ENCODE data around the gene CDK2.
"Not testable (repeated sequence)": the region's sequence is repeated elsewhere in the genome, so short reads cannot be mapped to it uniquely, and the experiment has no call there.

CDK2 gene

GRCh38 chr12:55966408-55967281, at the start of gene CDK2:
Gene CDK2 (plus strand): TSS chr12:55966830. CDS start chr12:55967009, 179 bp downstream.
- DNase-seq, result peak; percentile 61

GRCh38 chr12:55919032-55919431, 47.6 kb upstream of the CDK2 start:
- DNase-seq, result not testable (repeated sequence)

- no peak for DNase-seq
Observed at GRCh38 chr12:55922126-55922525, 44.5 kb upstream of the CDK2 start.

- DNase-seq, result not testable (repeated sequence)
Observed at GRCh38 chr12:55923648-55924047, 43.0 kb upstream of the CDK2 start.

GRCh38 chr12:55925371-55925770, 41.3 kb upstream of the CDK2 start:
- no peak for DNase-seq

- no peak for DNase-seq
Observed at GRCh38 chr12:55925870-55926737, 40.5 kb upstream of the CDK2 start.

- peak; percentile 92 for DNase-seq
Observed at GRCh38 chr12:55926738-55927587, 39.7 kb upstream of the CDK2 start.

GRCh38 chr12:55927588-55928502, 38.8 kb upstream of the CDK2 start, which contains the start of gene PYM1:
Gene PYM1 (minus strand): TSS chr12:55927894. CDS start chr12:55927761, 133 bp downstream.
- no peak for DNase-seq

GRCh38 chr12:55929306-55929791, 37.3 kb upstream of the CDK2 start:
- DNase-seq, result no peak

GRCh38 chr12:55930771-55931316, 35.8 kb upstream of the CDK2 start, which contains the start of gene DGKA:
Gene DGKA (plus strand): TSS chr12:55931162. CDS start chr12:55936504, 5,342 bp downstream.
- DNase-seq, result peak; percentile 32

- no peak for DNase-seq
Observed at GRCh38 chr12:55931317-55931779, 35.3 kb upstream of the CDK2 start.

- no peak for DNase-seq
Observed at GRCh38 chr12:55931780-55932550, 34.7 kb upstream of the CDK2 start.

- DNase-seq, result no peak
Observed at GRCh38 chr12:55932551-55932910, 34.1 kb upstream of the CDK2 start.

GRCh38 chr12:55933169-55933798, 33.3 kb upstream of the CDK2 start:
- no peak for DNase-seq

GRCh38 chr12:55933799-55934742, 32.6 kb upstream of the CDK2 start:
- no peak for DNase-seq

GRCh38 chr12:55934773-55935172, 31.9 kb upstream of the CDK2 start:
- no peak for DNase-seq

- no peak for DNase-seq
Observed at GRCh38 chr12:55935738-55936151, 30.9 kb upstream of the CDK2 start.

- no peak for DNase-seq
Observed at GRCh38 chr12:55937981-55938380, 28.6 kb upstream of the CDK2 start.
